Mammary epithelial cell (primary cell): ENCODE results near the gene MKRN2OS.

Experiments used
- CTCF ChIP-seq, 2 donors: IDR thresholded peaks in 1 of 2; conservative IDR thresholded peaks in 1 of 2; 2 replicates each; pipeline ENCODE4 v1.5.1; 2011 to 2012; ENCODE audit warnings: inconsistent platforms in 2 of 2, low read length in 2 of 2, mild to moderate bottlenecking in 2 of 2, control low read depth in 1 of 2, low read depth in 1 of 2; ENCODE audit not compliant: insufficient read depth in 1 of 2; ENCODE audit errors: extremely low read depth in 1 of 2
- EZH2 ChIP-seq: IDR thresholded peaks from 2 replicates; pipeline ENCODE4 v1.6.1; 2012; ENCODE audit warnings: low read length, inconsistent platforms, borderline replicate concordance

GRCh38 chr3:12495749-12496452, 49.4 kb downstream of the MKRN2OS start:
- TF ChIP-seq CTCF (conservative IDR thresholded peaks at IDR 0.05 in 1 of 2, IDR thresholded peaks at IDR 0.05 in 1 of 2; ENCODE audit: extremely low read depth in 1 of 2, insufficient read depth in 1 of 2, low read depth in 1 of 2, low read length in 2 of 2) (no peak), EZH2 (no peak)
